Keratinocyte (primary cell): ENCODE results near the gene ESF1. TPM values are rescaled to one million over a fixed set of nuclear protein-coding genes. Genes with fewer than 3 reads are reported as not detected.

ENCODE experiments used
- DNase-seq: peaks from one replicate; pipeline ENCODE4 v3.0.0-alpha.2; 2011; ENCODE audit warnings: low read depth, missing footprints, low spot score
- FAIRE-seq: peaks from 2 replicates; lab custom pipeline; 2011; peaks lifted over from hg19 to GRCh38; lab: Jason Lieb, UNC
- H2AFZ ChIP-seq: 2 replicates; pipeline ENCODE4 v1.6.0; 2012; ENCODE audit warnings: low read length, control low read depth, inconsistent platforms; ENCODE audit not compliant: control insufficient read depth
- H3K27ac ChIP-seq: 2 replicates; pipeline ENCODE4 v1.5.1; 2011; ENCODE audit warnings: low read length; ENCODE audit not compliant: control insufficient read depth, insufficient read depth
- H3K27me3 ChIP-seq: 3 replicates; pipeline ENCODE4 v1.6.0; 2011; ENCODE audit warnings: low read length; ENCODE audit not compliant: control insufficient read depth, insufficient read depth; ENCODE audit errors: extremely low read depth
- H3K36me3 ChIP-seq, 2 experiments: 2 replicates in 1 of 2; 3 replicates in 1 of 2; pipeline ENCODE4 v1.5.1; 2011; ENCODE audit warnings: low read length in 2 of 2, mild to moderate bottlenecking in 1 of 2; ENCODE audit not compliant: control insufficient read depth in 2 of 2, insufficient read depth in 2 of 2; ENCODE audit errors: extremely low read depth in 1 of 2
- H3K4me1 ChIP-seq: 3 replicates; pipeline ENCODE4 v1.5.1; 2011; ENCODE audit warnings: low read length; ENCODE audit not compliant: control insufficient read depth, insufficient read depth; ENCODE audit errors: extremely low read depth
- H3K4me2 ChIP-seq: 3 replicates; pipeline ENCODE4 v1.6.0; 2011; ENCODE audit warnings: low read depth, low read length; ENCODE audit not compliant: control insufficient read depth, insufficient read depth; ENCODE audit errors: extremely low read depth
- H3K4me3 ChIP-seq, 3 experiments: fragments of 200-600 bp in 1 of 3; sonication (generic) in 1 of 3; 2 replicates in 2 of 3; 3 replicates in 1 of 3; pipeline ENCODE4 v1.5.1; 2011 to 2016; ENCODE audit warnings: low read length in 3 of 3, mild to moderate bottlenecking in 3 of 3, control low read depth in 2 of 3, inconsistent platforms in 1 of 3, low read depth in 1 of 3, mixed read lengths in 1 of 3, mixed run types in 1 of 3, moderate library complexity in 1 of 3; ENCODE audit not compliant: control insufficient read depth in 2 of 3, insufficient read depth in 2 of 3; ENCODE audit errors: extremely low read depth in 1 of 3
- H3K79me2 ChIP-seq: 2 replicates; pipeline ENCODE4 v1.6.0; 2012; ENCODE audit warnings: low read length; ENCODE audit not compliant: control insufficient read depth, insufficient read depth
- H3K9ac ChIP-seq: 3 replicates; pipeline ENCODE4 v1.6.0; 2011; ENCODE audit warnings: low read length; ENCODE audit not compliant: control insufficient read depth, insufficient read depth; ENCODE audit errors: extremely low read depth
- H3K9me1 ChIP-seq: 3 replicates; pipeline ENCODE4 v1.6.0; 2011; ENCODE audit warnings: low read length; ENCODE audit not compliant: control insufficient read depth, insufficient read depth; ENCODE audit errors: extremely low read depth
- H3K9me3 ChIP-seq: 2 replicates; pipeline ENCODE4 v1.5.1; 2012; ENCODE audit warnings: low read depth, low read length; ENCODE audit not compliant: control insufficient read depth
- H4K20me1 ChIP-seq: 3 replicates; pipeline ENCODE4 v1.6.0; 2011; ENCODE audit warnings: low read length; ENCODE audit not compliant: control insufficient read depth, insufficient read depth; ENCODE audit errors: extremely low read depth
- CTCF ChIP-seq, 3 experiments: IDR thresholded peaks in 1 of 3; conservative IDR thresholded peaks in 1 of 3; optimal IDR thresholded peaks in 1 of 3; 2 replicates in 2 of 3; 3 replicates in 1 of 3; pipeline versions ENCODE3 to v1.5.1; 2011; ENCODE audit warnings: low read length in 3 of 3, mild to moderate bottlenecking in 3 of 3, moderate library complexity in 2 of 3, control low read depth in 1 of 3, inconsistent platforms in 1 of 3; ENCODE audit not compliant: insufficient read depth in 2 of 3; ENCODE audit errors: extremely low read depth in 1 of 3
- EZH2 ChIP-seq: IDR thresholded peaks from one replicate; pipeline ENCODE4 v1.6.1; 2012; ENCODE audit warnings: inconsistent platforms, mild to moderate bottlenecking, low read length, moderate library complexity
- dilution Hi-C: fragments of 300-500 bp; cut with MboI; formaldehyde crosslinking; loops from one replicate; pipeline ENCODE4 v1.7.0; 2020; ENCODE audit warnings: low sequenced_read_pairs; ENCODE audit not compliant: extremely low pct_ligation_motif_present
- polyA plus RNA-seq, 5 experiments: library from polyadenylated mRNA; depleted of rRNA in 3 of 5; stranded (reverse) in 3 of 5; stranded (forward) in 1 of 5; unstranded in 1 of 5; fragments of >200 nt; gene quantifications; 1 replicate in 1 of 5; 2 replicates in 3 of 5; 3 replicates in 1 of 5; pipeline versions ENCODE4 v1.2.1 to v1.2.3, GENCODE V29; 2011 to 2012; ENCODE audit warnings: missing spikeins in 2 of 5, low read depth in 1 of 5, low replicate concordance in 1 of 5

Gene ESF1
- polyA plus RNA-seq, 1 donor (not counting 4 experiments of a cell fraction or from before 2014, with no cell fraction given), result 10.8 TPM

DNA sequence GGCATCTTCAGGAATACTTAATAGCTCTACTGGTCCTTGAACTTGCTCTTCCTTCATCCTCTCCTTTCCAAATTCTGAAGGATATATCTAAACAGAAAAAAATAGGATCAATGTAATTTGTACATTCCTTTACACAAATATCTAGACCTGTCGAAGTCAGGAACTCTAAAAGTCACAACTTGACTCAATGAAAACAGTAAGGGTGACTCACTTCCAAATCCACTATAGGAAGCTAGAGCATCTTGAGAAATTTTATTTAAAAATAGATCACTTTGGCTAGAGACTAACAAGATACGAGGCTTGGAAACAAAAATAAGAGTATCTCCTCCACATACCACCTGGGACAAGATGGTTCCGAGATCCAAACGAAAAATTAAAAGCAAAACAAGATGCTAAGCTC lies 12.2 kb downstream of the ESF1 start:
- Histone ChIP-seq H3K4me3 (no peak overlapping the region), H3K9me1 (no peaks in the 10 kb centered on the region), H3K4me1 (peaks cover 4% of the 10 kb centered on the region), H2AFZ (no peak overlapping the region), H3K36me3 (peaks cover 21 to 38% of the 10 kb centered on the region in 2 experiments), H3K9me3 (no peaks in the 10 kb centered on the region), H3K4me2 (no peak overlapping the region), H3K9ac (no peak overlapping the region), H3K27me3 (no peaks in the 10 kb centered on the region), H3K27ac (no peak overlapping the region), H3K79me2 (peaks cover 5% of the 10 kb centered on the region), H4K20me1 (no peaks in the 10 kb centered on the region)
- no peak for TF ChIP-seq EZH2
- DNase-seq (no peak), FAIRE-seq (no peak)
- dilution Hi-C loops, result no loop called here

- Histone ChIP-seq H3K27ac (no peak overlapping the region), H3K9me3 (no peaks in the 10 kb centered on the region), H2AFZ (no peak overlapping the region), H3K27me3 (no peaks in the 10 kb centered on the region), H3K4me2 (no peak overlapping the region), H3K4me1 (peaks cover 1% of the 10 kb centered on the region), H3K9ac (no peak overlapping the region), H3K79me2 (peaks cover 5% of the 10 kb centered on the region), H3K36me3 (peaks cover 21 to 40% of the 10 kb centered on the region in 2 experiments), H3K4me3 (no peak overlapping the region), H4K20me1 (no peaks in the 10 kb centered on the region), H3K9me1 (no peaks in the 10 kb centered on the region)
- dilution Hi-C loops, result no loop called here
- DNase-seq, result no peak
- no peak for FAIRE-seq
- no peak for TF ChIP-seq EZH2
- TF ChIP-seq CTCF (optimal IDR thresholded peaks at IDR 0.05 in 1 of 3, IDR thresholded peaks at IDR 0.05 in 1 of 3, conservative IDR thresholded peaks at IDR 0.05 in 1 of 3; ENCODE audit: extremely low read depth in 1 of 3, insufficient read depth in 2 of 3, low read length in 3 of 3), result peak in 2 of 3 experiments; percentile 2 to 15
These were observed 12.8 kb downstream of the ESF1 start for GRCh38 chr20:13771853-13772453.

- FAIRE-seq, result no peak
- Histone ChIP-seq H3K27ac (no peak overlapping the region), H3K36me3 (peaks cover 19 to 37% of the 10 kb centered on the region in 2 experiments), H3K9me1 (no peaks in the 10 kb centered on the region), H3K9ac (no peak overlapping the region), H4K20me1 (no peaks in the 10 kb centered on the region), H3K9me3 (no peaks in the 10 kb centered on the region), H3K79me2 (no peaks in the 10 kb centered on the region), H3K27me3 (no peaks in the 10 kb centered on the region), H3K4me2 (no peak overlapping the region), H3K4me1 (peaks cover 6% of the 10 kb centered on the region), H3K4me3 (no peak overlapping the region), H2AFZ (no peak overlapping the region)
- dilution Hi-C loops, result no loop called here
- TF ChIP-seq EZH2, result no peak
- no peak for TF ChIP-seq CTCF (optimal IDR thresholded peaks at IDR 0.05 in 1 of 3, IDR thresholded peaks at IDR 0.05 in 1 of 3, conservative IDR thresholded peaks at IDR 0.05 in 1 of 3; ENCODE audit: extremely low read depth in 1 of 3, insufficient read depth in 2 of 3, low read length in 3 of 3)
- no peak for DNase-seq
These were observed 14.6 kb downstream of the ESF1 start for GRCh38 chr20:13770141-13770540.
